WTC11 (cell line): ENCODE measurements around the gene DUT.

Experiments
- ETV6 ChIP-seq: sonication (generic); formaldehyde crosslinking; IDR thresholded peaks from 2 replicates; pipeline ENCODE4 v1.8.1; 2022; ENCODE audit warnings: mild to moderate bottlenecking, missing genetic modification reagents
- NFE2L1 ChIP-seq: sonication (generic); formaldehyde crosslinking; IDR thresholded peaks from 2 replicates; pipeline ENCODE4 v1.8.1; 2023; ENCODE audit warnings: missing genetic modification reagents
- SP1 ChIP-seq: sonication (generic); formaldehyde crosslinking; conservative IDR thresholded peaks from 2 replicates; pipeline ENCODE4 v1.8.1; 2022; ENCODE audit warnings: missing genetic modification reagents
- TF ChIP-seq, protein P1 (sequence below): sonication (generic); formaldehyde crosslinking; IDR thresholded peaks from 2 replicates; pipeline ENCODE4 v1.8.1; 2023; ENCODE audit warnings: mild to moderate bottlenecking, missing genetic modification reagents, moderate library complexity
- TF ChIP-seq, protein P2 (sequence below): fragments of 200-600 bp; IDR thresholded peaks from 2 replicates; pipeline ENCODE4 v1.8.0; 2022; ENCODE audit warnings: antibody characterized with exemption
- TF ChIP-seq, protein P3 (sequence below): sonication (generic); formaldehyde crosslinking; IDR thresholded peaks from 2 replicates; pipeline ENCODE4 v1.8.0; 2022; ENCODE audit warnings: missing genetic modification reagents
- TF ChIP-seq, protein P4 (sequence below): sonication (generic); formaldehyde crosslinking; IDR thresholded peaks from 2 replicates; pipeline ENCODE4 v1.8.1; 2022; ENCODE audit warnings: mild to moderate bottlenecking, moderate library complexity, missing genetic modification reagents
- TF ChIP-seq, protein P5 (sequence below): sonication (generic); formaldehyde crosslinking; IDR thresholded peaks from 2 replicates; pipeline ENCODE4 v1.8.0; 2022; ENCODE audit warnings: mild to moderate bottlenecking, missing genetic modification reagents

DNA sequence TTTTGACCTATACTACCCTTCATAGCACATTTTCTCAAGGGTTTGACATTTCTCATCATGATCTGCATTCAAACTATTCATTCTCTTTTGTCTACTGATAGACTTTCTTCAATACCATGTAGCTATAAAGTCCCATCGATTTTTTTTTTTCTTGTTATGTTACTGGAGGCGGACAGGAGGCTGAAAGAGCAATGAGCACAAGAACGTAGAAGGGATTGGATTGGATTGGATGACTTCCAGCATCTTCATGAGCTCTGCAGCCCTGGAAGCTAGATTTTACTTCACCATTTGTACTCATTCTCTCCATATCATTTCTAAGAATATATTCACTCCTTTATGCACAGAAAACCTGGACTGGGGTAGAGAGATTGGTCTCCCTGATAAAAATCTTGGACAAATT is 43.2 kb downstream of the DUT start:
- TF ChIP-seq, protein P1, sequence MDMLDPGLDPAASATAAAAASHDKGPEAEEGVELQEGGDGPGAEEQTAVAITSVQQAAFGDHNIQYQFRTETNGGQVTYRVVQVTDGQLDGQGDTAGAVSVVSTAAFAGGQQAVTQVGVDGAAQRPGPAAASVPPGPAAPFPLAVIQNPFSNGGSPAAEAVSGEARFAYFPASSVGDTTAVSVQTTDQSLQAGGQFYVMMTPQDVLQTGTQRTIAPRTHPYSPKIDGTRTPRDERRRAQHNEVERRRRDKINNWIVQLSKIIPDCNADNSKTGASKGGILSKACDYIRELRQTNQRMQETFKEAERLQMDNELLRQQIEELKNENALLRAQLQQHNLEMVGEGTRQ (CRISPR knock-in tag): no peak
- TF ChIP-seq, protein P2, sequence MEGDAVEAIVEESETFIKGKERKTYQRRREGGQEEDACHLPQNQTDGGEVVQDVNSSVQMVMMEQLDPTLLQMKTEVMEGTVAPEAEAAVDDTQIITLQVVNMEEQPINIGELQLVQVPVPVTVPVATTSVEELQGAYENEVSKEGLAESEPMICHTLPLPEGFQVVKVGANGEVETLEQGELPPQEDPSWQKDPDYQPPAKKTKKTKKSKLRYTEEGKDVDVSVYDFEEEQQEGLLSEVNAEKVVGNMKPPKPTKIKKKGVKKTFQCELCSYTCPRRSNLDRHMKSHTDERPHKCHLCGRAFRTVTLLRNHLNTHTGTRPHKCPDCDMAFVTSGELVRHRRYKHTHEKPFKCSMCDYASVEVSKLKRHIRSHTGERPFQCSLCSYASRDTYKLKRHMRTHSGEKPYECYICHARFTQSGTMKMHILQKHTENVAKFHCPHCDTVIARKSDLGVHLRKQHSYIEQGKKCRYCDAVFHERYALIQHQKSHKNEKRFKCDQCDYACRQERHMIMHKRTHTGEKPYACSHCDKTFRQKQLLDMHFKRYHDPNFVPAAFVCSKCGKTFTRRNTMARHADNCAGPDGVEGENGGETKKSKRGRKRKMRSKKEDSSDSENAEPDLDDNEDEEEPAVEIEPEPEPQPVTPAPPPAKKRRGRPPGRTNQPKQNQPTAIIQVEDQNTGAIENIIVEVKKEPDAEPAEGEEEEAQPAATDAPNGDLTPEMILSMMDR: no peak
- TF ChIP-seq, protein P3, sequence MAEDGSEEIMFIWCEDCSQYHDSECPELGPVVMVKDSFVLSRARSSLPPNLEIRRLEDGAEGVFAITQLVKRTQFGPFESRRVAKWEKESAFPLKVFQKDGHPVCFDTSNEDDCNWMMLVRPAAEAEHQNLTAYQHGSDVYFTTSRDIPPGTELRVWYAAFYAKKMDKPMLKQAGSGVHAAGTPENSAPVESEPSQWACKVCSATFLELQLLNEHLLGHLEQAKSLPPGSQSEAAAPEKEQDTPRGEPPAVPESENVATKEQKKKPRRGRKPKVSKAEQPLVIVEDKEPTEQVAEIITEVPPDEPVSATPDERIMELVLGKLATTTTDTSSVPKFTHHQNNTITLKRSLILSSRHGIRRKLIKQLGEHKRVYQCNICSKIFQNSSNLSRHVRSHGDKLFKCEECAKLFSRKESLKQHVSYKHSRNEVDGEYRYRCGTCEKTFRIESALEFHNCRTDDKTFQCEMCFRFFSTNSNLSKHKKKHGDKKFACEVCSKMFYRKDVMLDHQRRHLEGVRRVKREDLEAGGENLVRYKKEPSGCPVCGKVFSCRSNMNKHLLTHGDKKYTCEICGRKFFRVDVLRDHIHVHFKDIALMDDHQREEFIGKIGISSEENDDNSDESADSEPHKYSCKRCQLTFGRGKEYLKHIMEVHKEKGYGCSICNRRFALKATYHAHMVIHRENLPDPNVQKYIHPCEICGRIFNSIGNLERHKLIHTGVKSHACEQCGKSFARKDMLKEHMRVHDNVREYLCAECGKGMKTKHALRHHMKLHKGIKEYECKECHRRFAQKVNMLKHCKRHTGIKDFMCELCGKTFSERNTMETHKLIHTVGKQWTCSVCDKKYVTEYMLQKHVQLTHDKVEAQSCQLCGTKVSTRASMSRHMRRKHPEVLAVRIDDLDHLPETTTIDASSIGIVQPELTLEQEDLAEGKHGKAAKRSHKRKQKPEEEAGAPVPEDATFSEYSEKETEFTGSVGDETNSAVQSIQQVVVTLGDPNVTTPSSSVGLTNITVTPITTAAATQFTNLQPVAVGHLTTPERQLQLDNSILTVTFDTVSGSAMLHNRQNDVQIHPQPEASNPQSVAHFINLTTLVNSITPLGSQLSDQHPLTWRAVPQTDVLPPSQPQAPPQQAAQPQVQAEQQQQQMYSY: no peak
- TF ChIP-seq, protein P4, sequence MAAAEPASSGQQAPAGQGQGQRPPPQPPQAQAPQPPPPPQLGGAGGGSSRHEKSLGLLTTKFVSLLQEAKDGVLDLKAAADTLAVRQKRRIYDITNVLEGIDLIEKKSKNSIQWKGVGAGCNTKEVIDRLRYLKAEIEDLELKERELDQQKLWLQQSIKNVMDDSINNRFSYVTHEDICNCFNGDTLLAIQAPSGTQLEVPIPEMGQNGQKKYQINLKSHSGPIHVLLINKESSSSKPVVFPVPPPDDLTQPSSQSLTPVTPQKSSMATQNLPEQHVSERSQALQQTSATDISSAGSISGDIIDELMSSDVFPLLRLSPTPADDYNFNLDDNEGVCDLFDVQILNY (CRISPR knock-in tag): no peak
- TF ChIP-seq ETV6 (CRISPR knock-in tag) (no peak), SP1 (no peak), NFE2L1 (CRISPR knock-in tag) (no peak)
- TF ChIP-seq, protein P5, sequence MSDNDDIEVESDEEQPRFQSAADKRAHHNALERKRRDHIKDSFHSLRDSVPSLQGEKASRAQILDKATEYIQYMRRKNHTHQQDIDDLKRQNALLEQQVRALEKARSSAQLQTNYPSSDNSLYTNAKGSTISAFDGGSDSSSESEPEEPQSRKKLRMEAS (CRISPR knock-in tag): no peak
